Thoracic aorta (tissue), 2 donors: Measurements from ENCODE around the gene PARPBP. TPM values are rescaled to one million over a fixed set of nuclear protein-coding genes. Genes with fewer than 3 reads are reported as not detected.
"Not testable (repeated sequence)": the region's sequence is repeated elsewhere in the genome, so short reads cannot be mapped to it uniquely, and the experiment has no call there.

ENCODE experiments used
- ATAC-seq: fragments of 150-250 bp; one replicate; pipeline ENCODE4 v1.8.0; 2017; ENCODE audit warnings: low read depth; ENCODE audit not compliant: insufficient number of reproducible peaks, low FRiP score
- DNase-seq: peaks from one replicate; pipeline ENCODE4 v3.0.0-alpha.2; 2020; ENCODE audit warnings: low spot score
- H3K27ac ChIP-seq, 2 donors: fragments of 200-600 bp; sonication (generic); 1 replicate in 1 of 2; 2 replicates in 1 of 2; pipeline ENCODE4 v1.5.1; 2016; ENCODE audit warnings: mild to moderate bottlenecking in 2 of 2, moderate library complexity in 2 of 2
- H3K27me3 ChIP-seq: fragments of 200-600 bp; sonication (generic); replicated peaks from 2 replicates; pipeline ENCODE4 v1.6.0; 2016; ENCODE audit warnings: mild to moderate bottlenecking; ENCODE audit not compliant: insufficient read depth
- H3K36me3 ChIP-seq: fragments of 200-600 bp; sonication (generic); one replicate; pipeline ENCODE4 v1.5.1; 2016
- H3K4me1 ChIP-seq, 2 donors: fragments of 200-600 bp; sonication (generic); 1 replicate in 1 of 2; 2 replicates in 1 of 2; pipeline versions ENCODE4 v1.5.1 to v1.6.0; 2016; ENCODE audit warnings: low read depth in 2 of 2, mild to moderate bottlenecking in 1 of 2; ENCODE audit not compliant: control insufficient read depth in 1 of 2
- H3K4me3 ChIP-seq: fragments of 200-600 bp; sonication (generic); 2 replicates; pipeline ENCODE4 v1.5.1; 2016; ENCODE audit warnings: mild to moderate bottlenecking
- H3K9me3 ChIP-seq: fragments of 200-600 bp; sonication (generic); 2 replicates; pipeline ENCODE4 v1.5.1; 2016
- CTCF ChIP-seq: fragments of 200-600 bp; sonication (generic); IDR thresholded peaks from one replicate; pipeline ENCODE4 v1.5.1; 2019; ENCODE audit warnings: antibody characterized with exemption
- total RNA-seq, 2 donors: library from RNA; depleted of rRNA; stranded (reverse); fragments of >200 nt; gene quantifications; one replicate each; pipeline versions ENCODE4 v1.1.0 to v1.2.3, GENCODE V29; 2016

PARPBP gene
- total RNA-seq, 2 donors from 2014 or later = 0.27 to 2.6 TPM

GRCh38 chr12:102144221-102144620, 24.2 kb downstream of the PARPBP start:
- no peak for TF ChIP-seq CTCF
- H3K36me3 ChIP-seq = no peaks in the 10 kb centered on the region
- H3K9me3 ChIP-seq = no peaks in the 10 kb centered on the region
- no peak for ATAC-seq
- H3K4me1 ChIP-seq = no peaks in the 10 kb centered on the region
- no peak overlapping the region for H3K27ac ChIP-seq
- no peak for DNase-seq
- no peak overlapping the region for H3K4me3 ChIP-seq
- H3K27me3 ChIP-seq = no peaks in the 10 kb centered on the region

GRCh38 chr12:102147062-102147587, 27.1 kb downstream of the PARPBP start:
- H3K36me3 ChIP-seq, ATAC-seq, DNase-seq, H3K9me3 ChIP-seq, H3K4me1 ChIP-seq, H3K27ac ChIP-seq, H3K4me3 ChIP-seq, H3K27me3 ChIP-seq: not testable (repeated sequence)

GRCh38 chr12:102155206-102155605, 35.2 kb downstream of the PARPBP start:
- not testable (repeated sequence) for ATAC-seq, DNase-seq, H3K4me1 ChIP-seq, H3K4me3 ChIP-seq, H3K27me3 ChIP-seq, H3K9me3 ChIP-seq, H3K27ac ChIP-seq, H3K36me3 ChIP-seq

- no peak for TF ChIP-seq CTCF
- H3K27ac ChIP-seq = no peak overlapping the region
- H3K36me3 ChIP-seq = no peaks in the 10 kb centered on the region
- no peaks in the 10 kb centered on the region for H3K27me3 ChIP-seq
- H3K9me3 ChIP-seq = no peaks in the 10 kb centered on the region
- DNase-seq = no peak
- ATAC-seq = no peak
- H3K4me3 ChIP-seq = no peak overlapping the region
- H3K4me1 ChIP-seq = no peaks in the 10 kb centered on the region
These were observed 43.4 kb downstream of the PARPBP start for GRCh38 chr12:102163383-102163782.

GRCh38 chr12:102167821-102168604, 48.0 kb downstream of the PARPBP start:
- TF ChIP-seq CTCF = no peak

GRCh38 chr12:102169922-102170621, 50.1 kb downstream of the PARPBP start:
- ATAC-seq (no peak), DNase-seq (no peak)

More at GRCh38 chr12:102167821-102168604, 48.0 kb downstream of the PARPBP start:
- peaks cover 5 to 7% of the 10 kb centered on the region in 2 donors for H3K4me1 ChIP-seq
- ATAC-seq (no peak), DNase-seq (no peak)
- H3K36me3 ChIP-seq = no peaks in the 10 kb centered on the region
- no peak overlapping the region for H3K27ac ChIP-seq
- H3K4me3 ChIP-seq = no peak overlapping the region
- no peaks in the 10 kb centered on the region for H3K27me3 ChIP-seq
- no peaks in the 10 kb centered on the region for H3K9me3 ChIP-seq

More at GRCh38 chr12:102169922-102170621, 50.1 kb downstream of the PARPBP start:
- no peaks in the 10 kb centered on the region for H3K9me3 ChIP-seq
- no peaks in the 10 kb centered on the region for H3K27me3 ChIP-seq
- TF ChIP-seq CTCF = peak; percentile 24
- no peaks in the 10 kb centered on the region for H3K36me3 ChIP-seq
- no peak overlapping the region for H3K4me3 ChIP-seq
- H3K4me1 ChIP-seq = peaks cover 5 to 9% of the 10 kb centered on the region in 2 donors
- no peak overlapping the region for H3K27ac ChIP-seq
